ENCODE data around the gene DPF3. TPM values are rescaled to one million over a fixed set of nuclear protein-coding genes. Genes with fewer than 3 reads are reported as not detected.
A peak's percentile ranks its signal among the peaks of the same experiment; 100 is the strongest.

DPF3 gene
- total RNA-seq, 6 experiments from 2014 or later, result 1.2 to 5.7 (median 2.9) TPM

GRCh38 chr14:72605921-72606220, 288.0 kb downstream of the DPF3 start:
- Histone ChIP-seq H3K36me3 (no peaks in the 10 kb centered on the region), H3K9me3 (no peaks in the 10 kb centered on the region), H3K27me3 (no peaks in the 10 kb centered on the region), H3K4me1 (no peaks in the 10 kb centered on the region), H3K4me3 (no peak overlapping the region), H3K27ac (no peak overlapping the region)
- TF ChIP-seq CTCF (IDR thresholded peaks at IDR 0.05), result no peak
- 93% methylated on average over 2 of the region's 3 CpGs for WGBS (ENCODE audit: insufficient coverage, low coverage, low lambda C conversion rate, missing lambda C conversion rate)
- DNase-seq (no peak), ATAC-seq (no peak)
- intact Hi-C loops (cut with DNase I), result no loop called here

DNA sequence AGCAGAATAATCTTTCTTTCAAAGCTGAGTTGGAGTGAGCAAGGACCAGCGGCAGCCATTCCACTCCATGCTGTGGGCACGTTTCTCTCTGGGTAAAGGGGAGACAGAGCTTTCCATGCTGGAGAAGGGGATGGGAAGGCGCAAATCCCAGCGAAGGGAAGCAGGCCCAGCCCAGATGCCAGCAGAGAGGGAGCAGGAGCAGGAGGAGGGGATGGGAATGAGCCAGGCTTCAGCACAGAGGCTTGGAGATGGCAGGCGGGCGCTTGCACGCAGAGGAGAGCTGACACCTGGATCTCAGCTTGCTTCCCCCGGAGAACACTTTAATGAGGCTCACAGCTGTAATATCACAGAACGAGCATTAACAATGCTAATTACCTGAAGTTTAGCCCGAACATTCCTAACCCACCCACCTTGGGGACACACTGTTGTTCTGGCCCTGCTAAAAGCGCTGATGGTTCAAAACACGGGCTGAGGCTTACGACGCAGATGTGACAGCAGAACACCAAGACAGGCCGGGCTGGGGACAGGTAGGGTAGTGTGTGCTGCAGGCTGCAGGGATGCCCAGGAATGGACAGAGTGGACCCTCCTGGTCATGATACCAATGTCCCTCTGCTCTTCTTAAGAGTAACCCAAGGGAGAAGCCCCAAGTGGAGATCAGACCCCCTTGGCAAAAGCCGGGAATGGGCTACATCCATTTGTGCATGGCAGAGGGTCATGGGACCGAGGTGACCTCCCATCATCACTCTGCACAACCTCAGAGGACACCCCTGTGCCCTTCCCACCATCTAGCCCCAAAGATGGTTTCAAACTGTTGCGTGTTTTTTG, 288.6 kb downstream of the DPF3 start:
- 83% methylated on average over 4 of the region's 18 CpGs for WGBS (ENCODE audit: insufficient coverage, low coverage, low lambda C conversion rate, missing lambda C conversion rate)
- DNase-seq, result no peak

GRCh38 chr14:72604133-72604532, 289.8 kb downstream of the DPF3 start:
- DNase-seq (no peak), ATAC-seq (no peak)
- Histone ChIP-seq H3K27me3 (no peaks in the 10 kb centered on the region), H3K36me3 (no peaks in the 10 kb centered on the region), H3K4me3 (no peak overlapping the region), H3K27ac (no peak overlapping the region), H3K4me1 (no peaks in the 10 kb centered on the region), H3K9me3 (no peaks in the 10 kb centered on the region)
- 82% methylated on average over 3 of the region's 3 CpGs for WGBS (ENCODE audit: insufficient coverage, low coverage, low lambda C conversion rate, missing lambda C conversion rate)
- intact Hi-C loops (cut with DNase I), result no loop called here
- TF ChIP-seq POLR2A (IDR thresholded peaks at IDR 0.05), result no peak

More for the DNA sequence above, 288.6 kb downstream of the DPF3 start:
- no peaks in the 10 kb centered on the region for H3K27me3 ChIP-seq
- intact Hi-C loops (cut with DNase I), result no loop called here
- no peak for ATAC-seq
- no peak overlapping the region for H3K27ac ChIP-seq
- TF ChIP-seq CTCF (IDR thresholded peaks at IDR 0.05) (no peak), POLR2A (IDR thresholded peaks at IDR 0.05) (no peak)
- no peaks in the 10 kb centered on the region for H3K36me3 ChIP-seq
- H3K4me3 ChIP-seq, result no peak overlapping the region
- H3K9me3 ChIP-seq, result no peaks in the 10 kb centered on the region
- H3K4me1 ChIP-seq, result no peaks in the 10 kb centered on the region

GRCh38 chr14:72603639-72604038, 290.3 kb downstream of the DPF3 start:
- TF ChIP-seq POLR2A (IDR thresholded peaks at IDR 0.05) (no peak), CTCF (IDR thresholded peaks at IDR 0.05) (no peak)
- no peak overlapping the region for H3K27ac ChIP-seq
- ATAC-seq (no peak), DNase-seq (no peak)
- intact Hi-C loops (cut with DNase I), result no loop called here
- H3K36me3 ChIP-seq, result no peaks in the 10 kb centered on the region
- WGBS (ENCODE audit: insufficient coverage, low coverage, low lambda C conversion rate, missing lambda C conversion rate), result 69% methylated on average over 4 of the region's 4 CpGs
- no peaks in the 10 kb centered on the region for H3K4me1 ChIP-seq
- no peak overlapping the region for H3K4me3 ChIP-seq
- H3K9me3 ChIP-seq, result no peaks in the 10 kb centered on the region
- no peaks in the 10 kb centered on the region for H3K27me3 ChIP-seq

DNA sequence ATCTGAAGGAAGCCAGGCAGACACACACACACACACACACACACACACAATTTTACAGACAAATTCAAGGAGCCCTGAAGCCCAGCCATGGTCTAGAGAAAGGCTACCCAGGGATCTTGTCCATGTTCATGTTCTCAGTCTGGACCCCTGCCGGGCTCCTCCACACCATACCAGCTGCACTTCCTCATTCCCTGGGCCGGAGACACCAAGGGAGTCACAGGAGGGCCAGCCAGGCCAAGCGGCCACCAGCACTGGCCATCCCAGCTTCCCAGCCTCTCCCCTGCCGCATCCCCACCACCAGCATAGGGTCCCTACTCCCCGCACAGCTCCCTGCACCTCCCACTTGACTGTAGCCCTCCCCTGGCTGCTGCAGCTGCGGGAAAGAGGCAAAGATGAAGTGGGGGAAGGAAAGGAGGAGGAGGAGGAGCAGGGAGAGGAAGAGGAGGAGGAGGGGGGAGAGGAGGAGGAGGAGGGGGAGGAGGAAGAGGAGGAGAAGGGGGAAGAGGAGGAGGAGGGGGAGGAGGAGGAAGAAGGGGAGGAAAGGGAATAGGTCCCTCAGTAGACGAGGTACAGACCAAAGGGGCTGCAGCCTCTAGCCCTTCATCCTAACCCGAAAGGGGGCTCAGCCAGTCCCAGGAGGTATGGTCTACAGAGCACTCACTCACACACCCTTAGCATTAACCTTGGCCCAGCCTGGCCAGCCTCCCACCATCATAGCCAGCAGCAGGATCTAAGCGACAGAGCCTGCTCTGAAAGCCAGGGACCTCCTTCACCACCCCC, 293.2 kb downstream of the DPF3 start:
- no peaks in the 10 kb centered on the region for H3K9me3 ChIP-seq
- no peaks in the 10 kb centered on the region for H3K27me3 ChIP-seq
- ATAC-seq, result peak in 2 of 4 donors; percentile 33 to 38
- WGBS (ENCODE audit: insufficient coverage, low coverage, low lambda C conversion rate, missing lambda C conversion rate), result 74% methylated on average over 5 of the region's 9 CpGs
- TF ChIP-seq POLR2A (IDR thresholded peaks at IDR 0.05), result no peak
- TF ChIP-seq CTCF (IDR thresholded peaks at IDR 0.05), result no peak
- H3K4me3 ChIP-seq, result no peak overlapping the region
- DNase-seq, result no peak
- intact Hi-C loops (cut with DNase I), result no loop called here
- H3K4me1 ChIP-seq, result no peaks in the 10 kb centered on the region
- H3K36me3 ChIP-seq, result no peaks in the 10 kb centered on the region
- H3K27ac ChIP-seq, result no peak overlapping the region

All from right lobe of liver (tissue), 6 donors.